HG02763 (cell line): Measurements from ENCODE around the gene TLE2.

ENCODE experiments used
- ATAC-seq: cut with Tn5 transposase; IDR thresholded peaks from one replicate; pipeline ENCODE4 v1.9.1; 2021; ENCODE audit warnings: mild to moderate bottlenecking, moderate library complexity; ENCODE audit not compliant: unreplicated experiment

Gene TLE2

DNA sequence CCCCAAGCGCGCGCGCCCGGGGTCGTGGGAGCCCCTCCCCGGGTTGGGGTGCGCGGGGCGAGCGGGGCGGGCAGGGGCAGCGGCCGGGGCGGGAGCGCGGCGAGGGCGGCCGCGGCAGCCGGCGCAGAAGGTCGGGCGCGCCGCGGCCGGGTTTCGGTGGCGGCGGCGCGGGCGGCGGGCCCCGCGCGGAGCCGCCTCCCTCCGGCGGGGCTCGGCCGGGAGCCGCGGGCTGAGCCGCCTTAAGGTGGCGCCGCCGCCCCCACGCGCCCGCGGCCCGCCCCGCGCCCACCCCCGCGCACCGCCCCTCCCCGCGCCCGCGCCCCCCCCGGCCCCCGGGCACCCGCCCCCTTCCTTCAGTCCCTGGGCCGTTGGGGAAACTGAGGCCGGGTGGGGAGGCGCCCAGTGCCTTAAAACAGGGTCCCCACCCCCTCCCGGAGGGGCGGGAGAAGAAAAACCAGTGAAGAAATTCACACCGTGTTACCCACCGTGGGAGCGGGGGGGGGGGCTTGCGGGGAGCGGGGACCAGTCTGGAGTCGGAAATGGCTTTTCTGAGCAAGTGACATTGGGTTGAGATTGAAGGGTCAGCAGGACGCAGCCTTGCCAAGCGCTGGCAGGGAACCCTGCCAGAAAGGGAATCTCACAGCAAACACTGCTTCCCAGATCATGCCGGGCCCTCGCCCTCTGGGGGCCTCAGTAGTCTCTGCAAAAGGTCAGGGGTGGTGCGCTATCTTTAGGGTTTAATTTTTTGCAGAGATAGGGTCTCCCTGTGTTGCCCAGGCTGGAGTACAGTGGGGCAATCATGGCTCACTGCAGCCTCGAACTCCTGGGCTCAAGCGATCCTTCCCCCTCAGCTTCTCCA, at the start of gene TLE2:
Gene TLE2 (minus strand): TSS at position 216 of the 859 bp plus-strand sequence. CDS start 376 bp downstream, outside the sequence.
- ATAC-seq, result no peak

DNA sequence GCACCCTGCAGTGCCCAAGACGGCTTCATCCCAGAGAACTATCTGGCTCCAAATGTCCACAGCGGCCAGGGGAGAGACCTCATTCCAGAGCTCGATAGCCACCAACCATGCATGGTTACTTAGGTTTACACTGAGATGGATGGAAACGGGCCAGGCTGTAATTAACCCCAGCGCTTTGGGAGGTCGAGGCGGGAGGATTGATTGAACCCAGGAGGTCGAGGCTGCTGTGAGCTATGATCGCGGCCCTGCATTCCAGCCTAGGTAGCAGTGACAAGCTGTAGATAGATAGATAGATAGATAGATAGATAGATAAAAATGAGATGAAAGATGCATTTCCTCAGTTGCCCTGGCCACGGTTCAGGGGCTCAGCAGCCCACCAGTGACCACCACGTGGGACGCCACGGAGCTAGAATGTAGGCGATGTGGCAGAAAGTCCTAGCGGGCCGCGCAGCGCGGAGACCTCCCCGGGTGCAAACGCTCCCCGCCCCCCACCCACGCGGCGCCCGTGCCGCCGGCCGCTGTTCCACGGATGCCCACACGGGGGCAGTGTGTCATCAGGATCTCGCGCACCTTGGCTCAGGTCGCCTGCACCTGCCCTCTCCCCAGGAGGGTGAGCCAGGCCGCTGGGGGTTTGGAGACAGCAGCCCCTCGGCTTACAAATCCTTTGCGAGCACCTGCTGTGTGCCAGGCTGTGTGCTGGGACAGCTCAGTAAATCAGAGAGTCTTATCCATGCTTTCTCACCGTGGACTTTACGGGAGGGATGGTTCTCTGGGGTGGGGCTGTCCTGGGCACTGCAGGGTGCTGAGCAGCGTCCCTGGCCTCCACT, 46.7 kb upstream of the TLE2 start:
- no peak for ATAC-seq

DNA sequence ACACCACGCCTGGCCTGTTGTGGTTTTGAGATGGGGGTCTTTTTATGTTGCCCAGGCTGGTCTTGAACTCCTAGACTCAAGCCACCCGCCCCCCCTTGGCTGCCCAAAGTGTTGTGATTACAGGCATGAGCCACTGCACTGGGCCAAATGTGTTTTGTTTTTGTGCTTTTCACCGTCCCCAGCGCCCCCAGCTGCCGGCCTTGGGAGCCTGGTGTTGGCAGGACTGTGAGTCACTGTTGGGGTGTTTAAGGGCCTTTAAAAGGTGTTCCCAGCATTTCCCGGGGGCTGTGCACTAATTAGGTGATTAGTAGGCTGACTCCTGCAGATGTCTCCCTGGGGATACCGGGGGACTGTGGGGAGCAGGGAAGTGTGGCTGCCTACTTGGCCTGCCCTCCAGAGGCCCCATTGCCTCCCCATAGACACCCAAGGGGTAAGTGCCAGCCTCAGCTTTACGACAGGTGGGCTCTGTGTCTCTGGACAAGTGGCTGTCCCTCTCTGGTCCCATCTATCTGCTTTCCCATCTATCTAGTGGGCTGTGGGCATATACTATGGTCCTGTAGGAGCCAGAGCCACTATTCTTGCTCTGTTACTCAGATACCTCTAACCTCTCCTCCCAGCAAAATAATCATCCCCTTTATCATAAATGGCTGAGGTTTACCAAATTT, 45.0 kb upstream of the TLE2 start:
- ATAC-seq, result no peak

DNA sequence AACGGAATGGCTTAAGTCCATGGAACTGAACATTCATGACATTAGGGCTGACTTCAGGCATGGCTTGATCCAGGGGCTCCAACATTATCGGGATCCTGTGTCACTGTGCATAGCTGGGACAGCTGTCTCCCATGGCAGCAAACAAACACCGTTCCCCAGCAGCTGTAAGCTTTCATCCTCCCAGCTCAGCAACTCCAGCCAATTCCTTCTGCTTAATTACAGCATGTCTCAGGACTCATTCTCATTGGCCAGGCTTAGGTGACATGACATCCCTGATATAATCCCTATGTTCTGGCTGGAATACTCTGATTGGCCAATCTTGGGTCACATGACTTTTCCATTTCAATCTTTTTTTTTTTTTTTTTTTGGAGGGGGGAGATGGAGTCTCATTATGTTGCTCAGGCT, 44.1 kb upstream of the TLE2 start:
- ATAC-seq, result no peak

DNA sequence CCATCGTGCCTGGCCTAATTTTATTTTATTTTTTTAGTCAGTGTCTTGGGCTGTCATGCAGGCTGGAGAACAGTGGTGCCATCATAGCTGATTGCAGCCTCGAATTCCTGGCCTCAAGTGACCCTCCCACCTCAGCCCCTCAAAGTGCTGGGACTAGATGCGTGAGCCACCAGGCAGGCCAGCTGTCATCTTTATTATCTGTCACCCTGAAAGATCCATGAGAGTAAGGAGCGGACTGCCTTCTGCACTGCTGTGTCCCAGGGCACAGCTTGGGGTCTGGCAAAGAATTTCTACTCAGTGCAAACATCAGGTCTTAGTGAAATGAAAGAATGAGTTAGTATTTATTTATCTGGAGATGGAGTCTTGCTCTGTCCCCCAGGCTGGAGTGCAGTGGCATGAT, 42.7 kb upstream of the TLE2 start:
- no peak for ATAC-seq

DNA sequence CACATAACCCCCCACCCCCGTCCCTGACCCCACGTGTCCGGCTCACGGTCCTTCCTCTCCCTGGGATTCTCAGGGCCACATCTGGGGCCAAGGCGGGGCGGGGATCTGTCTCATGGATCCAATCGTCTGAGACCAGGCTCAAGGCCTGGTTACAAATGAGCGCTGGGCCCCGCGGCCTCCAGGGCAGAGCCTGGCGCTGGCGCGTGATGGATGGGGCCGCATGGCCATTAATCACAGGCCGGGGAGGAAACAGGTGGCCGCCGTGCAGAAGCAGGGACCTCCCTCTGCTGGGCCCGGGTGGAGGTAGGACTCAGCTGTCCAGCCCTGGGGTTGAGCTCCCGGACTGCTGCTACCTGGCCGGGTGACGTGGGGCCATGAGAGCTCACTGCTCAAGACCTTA, 39.0 kb upstream of the TLE2 start:
- no peak for ATAC-seq

DNA sequence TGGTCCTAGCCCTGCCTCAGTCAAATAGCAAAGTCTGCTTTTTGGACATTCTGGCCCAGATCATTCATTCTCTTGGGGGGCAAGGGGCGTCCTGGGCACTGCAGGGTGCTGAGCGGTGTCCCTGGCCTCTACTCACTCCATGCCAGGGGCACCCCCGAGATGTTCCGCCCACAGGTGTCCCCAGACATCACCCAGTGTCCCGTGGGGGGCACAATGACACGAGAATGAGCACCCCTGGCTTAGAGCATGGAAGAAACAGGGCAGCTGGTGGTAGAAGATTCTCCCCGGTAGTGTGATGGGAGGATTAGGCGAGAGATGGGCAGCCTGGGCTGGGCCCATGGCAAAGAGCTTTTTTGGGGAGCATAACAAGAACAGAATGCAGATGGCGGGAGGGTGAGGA, 38.5 kb upstream of the TLE2 start:
- ATAC-seq, result no peak

DNA sequence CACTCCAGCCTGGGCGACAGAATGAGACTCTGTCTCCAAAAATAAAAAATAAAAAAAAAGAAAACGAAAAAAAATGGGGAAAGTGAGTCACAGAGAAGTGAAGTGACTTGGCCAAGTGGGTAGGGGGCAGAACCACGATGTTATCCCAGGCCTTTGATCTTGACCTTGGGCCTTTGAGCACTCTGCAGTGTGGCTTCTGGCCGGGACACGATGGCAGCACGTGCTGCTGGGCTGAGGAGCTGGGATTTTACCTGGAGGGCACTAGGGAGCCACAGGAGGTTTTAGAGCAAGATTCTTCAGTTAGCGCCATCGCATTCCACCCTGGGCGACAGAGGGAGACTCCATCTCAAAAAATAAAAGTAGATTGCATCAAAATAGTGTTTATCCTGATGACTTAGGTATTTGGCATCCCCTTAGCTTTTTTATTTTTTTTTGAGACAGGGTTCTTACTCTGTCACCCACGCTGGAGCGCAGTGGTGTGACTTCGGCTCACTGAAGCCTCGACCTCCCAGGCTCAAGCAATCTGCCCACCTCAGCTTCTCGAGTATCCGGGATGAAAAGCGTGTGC, 37.5 kb upstream of the TLE2 start:
- no peak for ATAC-seq

DNA sequence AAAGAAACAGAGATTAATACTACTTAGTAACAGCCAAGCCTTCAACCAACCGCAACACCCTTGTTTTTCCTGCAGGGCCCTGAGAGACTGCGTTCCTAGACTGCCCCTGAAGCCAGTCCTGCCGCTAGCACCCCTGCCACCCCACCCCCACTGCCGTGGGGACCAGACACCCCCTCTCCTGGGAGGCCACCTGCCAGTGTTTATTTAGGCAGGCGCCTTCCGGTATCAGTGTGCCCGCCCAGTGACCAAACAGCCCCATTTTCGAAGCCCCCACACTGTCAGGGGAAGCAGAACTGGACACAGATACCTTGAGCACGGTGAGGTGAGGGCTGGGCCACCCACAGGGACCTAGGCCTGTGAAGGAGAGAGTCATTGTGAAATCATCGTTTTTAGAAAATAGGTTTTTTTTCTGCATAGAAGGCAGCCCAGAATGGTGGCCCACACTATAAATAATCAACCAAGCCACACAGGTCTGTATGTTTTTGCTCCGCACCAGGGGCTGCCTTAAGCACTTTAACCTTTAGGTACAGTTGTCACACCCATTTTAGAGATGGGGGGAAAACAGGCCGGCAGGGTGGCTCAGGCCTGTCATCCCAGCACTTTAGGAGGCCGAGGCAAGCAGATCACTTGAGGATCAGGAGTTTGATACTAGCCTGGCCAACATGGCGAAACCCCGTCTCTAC, 36.7 kb upstream of the TLE2 start:
- peak; percentile 42 for ATAC-seq

DNA sequence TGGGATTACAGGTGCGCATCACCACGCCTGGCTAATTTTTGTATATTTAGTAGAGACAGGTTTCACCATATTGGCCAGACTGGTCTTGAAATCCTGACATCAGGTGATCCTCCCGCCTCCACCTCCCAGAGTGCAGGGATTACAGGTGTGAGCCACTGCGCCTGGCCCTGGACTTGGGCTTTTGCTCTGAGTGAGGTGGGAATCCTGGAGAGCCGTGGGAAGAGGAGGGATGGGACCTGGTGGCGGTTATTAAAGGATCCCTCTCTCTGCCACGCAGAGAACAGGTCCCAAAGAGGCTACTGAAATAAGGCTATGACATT, 34.9 kb upstream of the TLE2 start:
- ATAC-seq, result no peak

DNA sequence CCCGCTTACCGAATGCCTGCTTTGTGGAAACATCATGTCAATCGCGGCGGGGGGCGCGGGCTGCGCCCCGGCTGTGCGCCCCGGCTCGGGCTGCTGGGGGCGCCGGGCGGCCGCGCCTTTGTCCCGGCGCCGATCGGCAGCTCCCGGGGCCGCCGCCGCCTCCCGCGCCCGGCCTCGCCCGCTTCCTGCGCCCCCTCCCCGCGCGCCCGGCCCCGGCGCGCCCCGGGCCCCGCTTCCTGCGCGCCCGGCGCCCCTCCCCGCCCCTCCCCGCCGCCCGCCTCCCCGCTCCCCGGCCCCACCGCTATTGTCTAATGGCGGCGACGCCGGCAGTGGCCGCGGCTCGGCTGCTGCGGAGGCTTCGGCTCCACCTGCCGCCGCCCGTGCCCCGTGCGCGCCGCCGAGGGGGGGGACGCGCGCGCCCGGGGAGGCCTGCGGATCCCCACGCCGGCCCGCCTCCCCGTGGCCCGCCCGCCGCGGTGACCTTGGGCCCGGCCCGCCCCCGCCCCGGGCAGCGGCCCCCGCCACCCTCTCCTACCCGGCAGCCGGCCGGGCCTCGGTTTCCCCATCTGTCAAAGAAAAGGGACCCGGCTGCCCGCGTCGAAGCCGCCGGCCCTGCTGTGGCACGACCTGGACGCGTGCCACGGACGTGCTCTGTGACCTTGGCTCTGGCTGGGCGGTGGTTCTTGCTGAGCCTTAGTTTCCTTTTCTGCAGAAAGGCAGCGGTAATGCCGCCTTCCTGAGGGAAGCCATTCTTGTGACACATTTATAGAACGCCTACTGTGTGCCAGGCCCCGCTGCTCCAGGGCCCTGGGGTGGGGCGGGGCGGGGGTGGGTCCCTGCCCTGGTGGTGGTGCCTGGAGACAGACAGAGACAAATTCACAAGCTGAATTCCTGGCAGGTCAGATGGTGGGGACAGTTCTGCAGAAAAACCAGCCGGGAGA, 33.4 kb upstream of the TLE2 start, which contains the start of gene TLE5:
Gene TLE5 (minus strand): TSS at position 331 of the 941 bp plus-strand sequence. CDS start 295 bp downstream, at position 36.
- no peak for ATAC-seq

DNA sequence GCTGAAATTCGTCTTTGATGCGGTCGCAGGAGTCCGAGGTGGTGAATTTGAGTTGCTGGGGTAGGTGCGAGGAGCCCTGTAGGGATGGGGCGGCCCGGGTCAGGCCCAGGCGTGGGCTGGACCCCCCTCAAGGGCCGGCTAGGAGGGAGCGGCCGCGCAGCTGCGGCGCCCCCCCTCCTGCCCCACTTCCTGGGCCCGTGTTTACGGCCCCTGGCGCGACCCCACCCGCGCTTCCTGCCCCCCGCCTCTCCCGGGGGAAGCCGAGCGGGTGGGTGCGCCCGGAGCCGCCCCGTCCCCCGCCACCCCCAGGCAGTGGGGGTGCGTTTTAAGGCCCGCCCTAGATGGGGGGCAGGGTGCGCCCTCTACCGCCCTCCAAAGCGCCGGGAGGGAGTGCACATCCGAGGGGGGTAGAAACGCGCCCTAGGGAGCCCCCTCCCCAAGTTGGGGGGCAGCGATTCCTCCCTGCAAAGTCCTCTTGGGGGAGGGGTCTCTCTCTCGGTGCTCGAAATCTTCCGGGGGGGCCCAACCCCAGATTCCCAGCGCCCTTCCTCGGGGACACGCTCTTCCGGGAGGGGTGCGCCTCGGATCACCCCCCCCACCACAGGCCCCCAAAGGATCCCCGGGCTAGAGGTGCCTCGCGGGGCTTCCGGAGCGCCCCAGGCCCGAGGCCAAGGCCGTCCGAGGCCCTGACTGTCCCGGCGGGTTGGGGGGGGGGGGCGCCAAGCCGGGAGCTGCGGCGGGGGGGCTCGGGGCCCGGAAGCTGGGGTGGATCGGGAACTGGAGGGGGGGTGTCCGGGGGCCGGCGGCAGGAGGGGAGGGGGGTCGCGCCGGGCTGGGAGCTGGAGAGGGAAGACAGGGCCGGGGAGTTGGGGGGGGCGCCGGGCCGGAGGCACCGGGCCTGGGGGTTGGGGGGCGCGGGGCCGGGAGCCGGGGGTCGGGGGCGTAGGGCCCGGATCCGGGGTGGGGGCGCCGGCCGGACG, 32.4 kb upstream of the TLE2 start:
- no peak for ATAC-seq

DNA sequence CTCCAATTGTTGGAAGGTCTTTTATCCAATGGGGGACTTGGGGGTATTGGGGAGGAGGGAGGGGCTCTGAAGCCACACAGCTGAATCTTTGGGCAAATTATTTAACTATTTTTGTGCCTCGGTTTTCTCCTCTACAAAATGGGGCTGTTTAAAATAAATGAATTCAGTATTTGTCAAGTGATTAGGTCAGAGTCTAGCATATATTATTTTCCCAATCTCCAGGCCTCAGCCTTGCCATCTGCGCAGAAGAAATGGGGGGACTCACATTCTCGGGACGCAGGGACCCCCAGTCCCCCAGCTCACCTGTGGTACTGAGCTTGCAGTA, 31.7 kb upstream of the TLE2 start:
- no peak for ATAC-seq

DNA sequence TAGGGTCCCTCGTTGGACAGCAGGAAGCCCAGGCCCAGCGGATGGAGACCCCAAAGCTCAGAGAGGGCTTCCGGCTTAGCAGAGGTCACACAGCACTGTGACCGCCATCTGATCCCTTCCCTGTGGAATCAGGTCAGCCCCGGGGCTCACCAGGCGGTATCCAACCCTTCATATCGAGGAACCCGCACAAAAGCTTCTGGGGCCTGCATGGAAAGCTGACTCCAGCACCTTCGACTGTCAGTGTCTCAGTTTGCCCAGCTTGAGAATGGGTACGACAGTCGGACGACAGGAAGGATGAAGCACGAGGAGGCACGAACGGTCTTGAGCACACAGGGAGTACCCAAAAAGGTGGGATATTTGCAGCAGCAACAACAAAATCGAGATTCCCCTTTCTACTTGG, 30.6 kb upstream of the TLE2 start:
- no peak for ATAC-seq

DNA sequence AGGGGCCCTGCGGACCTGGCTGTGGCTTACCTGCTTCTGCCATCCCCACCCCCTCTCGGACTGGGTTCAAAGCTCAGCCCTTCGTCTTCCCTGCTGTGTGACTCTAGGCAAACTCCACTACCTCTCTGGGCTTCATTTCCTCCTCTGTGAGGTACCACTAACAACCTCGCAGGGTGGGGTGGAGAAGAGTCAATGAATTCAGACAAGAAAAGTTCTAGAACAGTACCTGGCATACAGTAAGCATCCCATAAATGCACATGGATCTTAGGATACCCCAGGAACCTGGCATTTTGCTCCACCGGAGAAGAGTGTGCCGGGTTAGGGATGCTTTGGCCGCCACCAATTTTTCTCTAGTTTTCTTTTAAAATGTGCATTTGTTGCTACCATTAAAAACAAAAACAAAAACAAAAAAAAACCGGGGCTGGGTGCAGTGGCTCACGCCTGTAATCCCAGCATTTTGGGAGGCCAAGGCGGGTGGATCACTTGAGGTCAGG, 29.8 kb upstream of the TLE2 start:
- ATAC-seq, result no peak

DNA sequence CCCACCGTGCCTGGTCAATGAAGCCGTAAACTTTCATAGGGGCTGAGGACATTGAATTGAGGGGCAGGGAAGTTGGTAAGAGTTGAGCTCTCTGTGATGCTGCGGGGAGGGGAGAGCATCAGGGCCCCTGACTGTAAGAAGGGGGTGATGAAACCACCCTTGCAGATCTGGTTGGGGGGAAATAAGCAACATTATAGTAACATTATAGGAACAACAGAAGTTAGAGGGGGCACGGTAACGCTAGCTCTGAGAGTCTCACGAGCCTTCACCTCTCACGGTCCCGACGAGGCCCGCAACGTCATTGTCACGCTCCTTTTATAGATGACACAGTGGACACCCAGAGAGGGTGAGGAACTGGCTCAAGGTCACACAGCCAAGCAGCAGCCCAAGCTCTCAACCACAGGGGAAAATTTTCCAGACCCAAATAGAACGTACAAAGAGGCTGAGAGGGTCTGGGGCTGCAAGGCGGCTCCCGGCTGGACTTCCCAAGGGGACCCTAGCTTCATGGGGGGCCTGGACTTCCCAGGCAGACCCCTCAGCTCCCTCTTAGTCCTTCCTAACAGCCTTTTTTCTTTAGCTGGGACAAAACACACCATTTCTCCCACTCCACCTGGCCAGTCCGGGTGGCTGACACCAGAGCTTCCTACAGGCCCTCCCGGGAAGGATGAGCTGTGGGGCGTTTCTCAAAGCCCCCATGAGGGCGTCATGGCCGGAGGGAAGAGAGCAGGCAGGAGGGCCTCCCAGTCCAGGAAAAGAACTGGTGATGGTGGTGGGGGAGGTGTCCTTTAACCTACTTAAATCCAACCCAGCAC, 29.1 kb upstream of the TLE2 start:
- ATAC-seq, result no peak

DNA sequence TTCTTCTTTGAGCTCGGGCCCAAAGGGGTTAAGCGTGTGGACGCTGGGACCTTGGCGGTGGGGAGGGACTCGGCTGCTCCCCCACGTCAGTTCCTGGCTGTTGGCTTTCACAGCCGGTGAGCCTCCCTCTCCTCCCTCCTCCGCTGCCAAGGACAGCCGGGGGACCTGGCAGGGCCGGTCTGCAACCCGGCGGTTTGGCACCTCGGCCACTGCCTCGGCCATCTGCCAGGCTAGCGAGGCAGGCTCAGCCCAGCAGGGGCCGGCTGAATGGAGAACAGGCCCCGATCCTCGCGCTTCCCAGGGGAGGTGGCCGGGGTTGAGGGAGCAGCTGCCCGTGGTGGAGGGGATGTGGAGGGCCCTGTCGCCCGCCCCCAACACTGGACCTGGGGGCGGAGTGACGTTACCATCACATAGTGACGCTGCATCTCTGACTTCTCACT, 28.2 kb upstream of the TLE2 start:
- no peak for ATAC-seq
